Thyroid gland (tissue), 4 donors: Measurements from ENCODE around the gene HNF1B.

Experiments used
- POLR2A ChIP-seq, 2 donors: fragments of 450-650 bp; IDR thresholded peaks; one replicate each; pipeline ENCODE4 v1.6.1; 2017; ENCODE audit warnings: antibody characterized with exemption in 2 of 2, mild to moderate bottlenecking in 2 of 2, moderate library complexity in 1 of 2
- TF ChIP-seq, protein P1 (sequence below), 6 experiments: fragments of 200-600 bp in 3 of 6; fragments of 450-650 bp in 3 of 6; sonication (generic) in 3 of 6; IDR thresholded peaks; one replicate each; pipeline ENCODE4 v1.5.1; 2016 to 2019; ENCODE audit warnings: antibody characterized with exemption in 6 of 6, mild to moderate bottlenecking in 2 of 6, inconsistent platforms in 1 of 6, moderate library complexity in 1 of 6

DNA sequence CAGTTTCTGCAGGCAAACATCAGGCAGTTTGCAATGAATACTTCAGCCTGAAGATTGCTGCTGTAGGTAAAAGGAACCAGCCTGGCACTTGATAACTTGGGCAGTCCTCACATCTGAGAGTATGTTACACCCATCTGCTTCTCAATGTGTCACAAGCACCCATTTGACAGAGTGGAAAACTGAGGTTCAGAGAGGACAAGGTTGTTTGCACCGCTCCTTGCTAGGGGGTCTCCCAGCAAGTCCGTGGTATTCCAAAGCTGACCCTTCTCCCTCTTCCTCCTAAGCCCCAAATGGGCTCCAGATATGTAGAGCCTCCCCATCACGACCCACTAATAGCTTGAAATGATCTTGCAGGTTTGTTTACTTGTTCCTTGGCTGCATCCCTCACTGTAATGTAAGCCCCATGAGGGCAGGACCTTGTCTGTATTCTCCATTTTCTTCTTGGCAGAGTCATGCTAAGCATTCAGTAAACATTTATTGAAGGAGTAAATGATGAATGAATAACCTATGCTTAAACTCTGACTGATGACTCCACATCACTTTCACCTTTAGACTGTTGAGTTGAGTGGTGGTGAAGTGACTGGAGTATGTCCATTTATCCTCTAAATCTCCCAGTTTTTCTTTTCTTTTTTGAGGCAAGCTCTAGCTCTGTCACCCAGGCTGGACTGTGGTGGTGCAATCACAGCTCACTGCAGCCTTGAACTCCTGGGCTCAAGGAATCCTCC is 26.4 kb downstream of the HNF1B start:
- TF ChIP-seq POLR2A (IDR thresholded peaks at IDR 0.05) = no peak
- TF ChIP-seq, protein P1, sequence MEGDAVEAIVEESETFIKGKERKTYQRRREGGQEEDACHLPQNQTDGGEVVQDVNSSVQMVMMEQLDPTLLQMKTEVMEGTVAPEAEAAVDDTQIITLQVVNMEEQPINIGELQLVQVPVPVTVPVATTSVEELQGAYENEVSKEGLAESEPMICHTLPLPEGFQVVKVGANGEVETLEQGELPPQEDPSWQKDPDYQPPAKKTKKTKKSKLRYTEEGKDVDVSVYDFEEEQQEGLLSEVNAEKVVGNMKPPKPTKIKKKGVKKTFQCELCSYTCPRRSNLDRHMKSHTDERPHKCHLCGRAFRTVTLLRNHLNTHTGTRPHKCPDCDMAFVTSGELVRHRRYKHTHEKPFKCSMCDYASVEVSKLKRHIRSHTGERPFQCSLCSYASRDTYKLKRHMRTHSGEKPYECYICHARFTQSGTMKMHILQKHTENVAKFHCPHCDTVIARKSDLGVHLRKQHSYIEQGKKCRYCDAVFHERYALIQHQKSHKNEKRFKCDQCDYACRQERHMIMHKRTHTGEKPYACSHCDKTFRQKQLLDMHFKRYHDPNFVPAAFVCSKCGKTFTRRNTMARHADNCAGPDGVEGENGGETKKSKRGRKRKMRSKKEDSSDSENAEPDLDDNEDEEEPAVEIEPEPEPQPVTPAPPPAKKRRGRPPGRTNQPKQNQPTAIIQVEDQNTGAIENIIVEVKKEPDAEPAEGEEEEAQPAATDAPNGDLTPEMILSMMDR (IDR thresholded peaks at IDR 0.05) = no peak
